Kidney epithelial cell (primary cell): Measurements from ENCODE around the gene DPM1. TPM values are rescaled to one million over a fixed set of nuclear protein-coding genes. Genes with fewer than 3 reads are reported as not detected.
A peak's percentile ranks its signal among the peaks of the same experiment; 100 is the strongest.
"Not testable (repeated sequence)": the region's sequence is repeated elsewhere in the genome, so short reads cannot be mapped to it uniquely, and the experiment has no call there.

Experiments
- DNase-seq: peaks from one replicate; pipeline ENCODE4 v3.0.0-alpha.2; 2010; ENCODE audit warnings: low read depth
- H3K27me3 ChIP-seq: 2 replicates; pipeline ENCODE4 v1.6.0; 2011; ENCODE audit warnings: low read length; ENCODE audit not compliant: control insufficient read depth, insufficient read depth
- H3K36me3 ChIP-seq: 2 replicates; pipeline ENCODE4 v1.5.1; 2011; ENCODE audit warnings: low read length; ENCODE audit not compliant: control insufficient read depth, insufficient read depth
- H3K4me3 ChIP-seq: 2 replicates; pipeline ENCODE4 v1.5.1; 2011; ENCODE audit warnings: low read depth, mild to moderate bottlenecking, control low read depth, low read length
- CTCF ChIP-seq: IDR thresholded peaks from 2 replicates; pipeline ENCODE4 v1.5.1; 2011; ENCODE audit warnings: mild to moderate bottlenecking, moderate library complexity, low read length, control low read depth, inconsistent platforms; ENCODE audit not compliant: insufficient read depth, poor library complexity, severe bottlenecking
- total RNA-seq: library from RNA; depleted of rRNA; stranded (reverse); fragments of >200 nt; gene quantifications from 2 replicates; pipeline ENCODE4 v1.2.3, GENCODE V29; 2015

Gene DPM1
- total RNA-seq, 1 donor from 2014 or later, result 73.3 TPM

DNA sequence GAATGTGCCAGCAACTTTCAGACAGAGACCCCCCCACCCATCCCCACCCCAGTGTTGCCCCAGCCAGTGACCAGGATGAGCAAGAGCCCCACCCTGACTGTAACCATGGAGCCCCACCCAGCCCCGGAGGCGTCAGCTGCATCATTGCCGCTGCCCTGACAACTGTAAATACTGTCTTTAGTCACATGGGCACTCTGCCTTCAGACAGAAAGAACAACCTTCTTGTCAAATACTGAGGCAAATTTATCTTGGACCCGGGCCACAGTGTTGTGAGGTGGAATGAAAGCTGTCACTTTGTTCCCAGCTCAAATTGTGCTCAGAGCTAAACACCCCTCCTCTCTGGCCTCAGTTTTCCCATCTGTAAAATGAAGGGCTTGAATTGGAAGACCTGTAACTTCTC lies 24.0 kb upstream of the DPM1 start:
- DNase-seq, result no peak
- TF ChIP-seq CTCF, result no peak
- no peaks in the 10 kb centered on the region for H3K27me3 ChIP-seq
- H3K36me3 ChIP-seq, result no peaks in the 10 kb centered on the region
- no peak overlapping the region for H3K4me3 ChIP-seq

DNA sequence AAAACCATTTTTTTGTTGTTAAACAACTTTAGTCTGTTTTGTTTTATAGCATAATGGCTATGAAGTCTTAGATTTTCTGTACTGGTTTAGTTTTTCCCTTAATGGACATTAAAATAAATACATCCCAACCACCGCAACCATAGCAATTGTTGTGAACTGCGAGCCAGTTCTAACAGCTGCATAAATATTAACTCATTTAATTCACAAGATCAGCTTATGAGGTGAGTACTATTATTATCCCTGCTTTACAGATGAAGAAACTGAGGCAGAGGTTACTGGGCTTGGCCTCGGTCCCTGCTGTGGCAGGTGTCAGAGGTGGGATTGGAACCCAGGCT lies 23.3 kb upstream of the DPM1 start:
- H3K36me3 ChIP-seq, result no peaks in the 10 kb centered on the region
- no peak for TF ChIP-seq CTCF
- H3K4me3 ChIP-seq, result no peak overlapping the region
- no peaks in the 10 kb centered on the region for H3K27me3 ChIP-seq
- DNase-seq, result no peak

DNA sequence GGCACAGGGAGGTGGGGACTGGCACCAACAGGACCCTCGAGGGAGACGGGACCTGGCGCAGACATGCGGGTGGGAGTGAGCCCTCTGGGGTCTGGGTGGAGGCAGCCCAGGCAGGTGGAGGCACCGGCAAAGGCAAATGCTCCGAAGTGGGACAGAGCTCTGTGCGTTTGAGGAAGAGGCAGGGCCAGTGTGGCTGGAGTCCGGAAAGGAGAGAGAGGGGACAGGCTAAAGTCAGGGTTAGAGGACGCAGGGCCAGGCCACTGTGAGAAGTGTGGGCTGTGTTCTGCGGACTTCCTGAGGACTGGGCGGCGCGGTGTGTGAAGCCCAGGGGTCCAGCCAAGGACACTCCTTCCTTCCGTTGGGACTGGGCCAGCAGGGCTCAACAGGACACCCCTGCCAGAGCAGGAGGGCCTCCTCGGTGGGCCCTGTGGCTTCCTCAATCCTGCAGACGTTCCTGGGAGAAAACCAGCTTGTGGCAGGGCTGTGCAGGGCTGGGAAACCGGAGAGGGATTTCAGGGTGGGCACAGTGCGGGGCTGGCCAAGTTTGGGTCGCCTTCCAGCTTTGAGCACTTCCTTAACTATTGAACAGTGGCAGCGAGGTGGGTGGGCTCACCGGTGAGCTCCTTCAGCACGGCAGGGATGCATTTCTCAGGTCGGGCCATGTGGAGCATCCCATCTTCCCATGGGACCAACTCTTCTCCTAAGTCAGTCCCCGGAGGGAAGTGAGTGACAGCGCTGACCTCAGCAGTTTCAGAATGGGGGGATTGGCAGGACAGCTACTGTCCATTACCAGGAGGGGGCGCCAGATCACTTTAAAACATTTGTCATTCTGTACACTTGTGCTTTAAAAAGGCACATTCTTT lies 22.8 kb upstream of the DPM1 start:
- Histone ChIP-seq H3K27me3 (no peaks in the 10 kb centered on the region), H3K4me3 (no peak overlapping the region), H3K36me3 (no peaks in the 10 kb centered on the region)
- TF ChIP-seq CTCF, result peak; percentile 77
- DNase-seq, result no peak

- no peak for TF ChIP-seq CTCF
- Histone ChIP-seq H3K4me3 (no peak overlapping the region), H3K27me3 (no peaks in the 10 kb centered on the region), H3K36me3 (no peaks in the 10 kb centered on the region)
- peak; percentile 99 for DNase-seq
These were observed 21.8 kb upstream of the DPM1 start for GRCh38 chr20:50980071-50980681.

DNA sequence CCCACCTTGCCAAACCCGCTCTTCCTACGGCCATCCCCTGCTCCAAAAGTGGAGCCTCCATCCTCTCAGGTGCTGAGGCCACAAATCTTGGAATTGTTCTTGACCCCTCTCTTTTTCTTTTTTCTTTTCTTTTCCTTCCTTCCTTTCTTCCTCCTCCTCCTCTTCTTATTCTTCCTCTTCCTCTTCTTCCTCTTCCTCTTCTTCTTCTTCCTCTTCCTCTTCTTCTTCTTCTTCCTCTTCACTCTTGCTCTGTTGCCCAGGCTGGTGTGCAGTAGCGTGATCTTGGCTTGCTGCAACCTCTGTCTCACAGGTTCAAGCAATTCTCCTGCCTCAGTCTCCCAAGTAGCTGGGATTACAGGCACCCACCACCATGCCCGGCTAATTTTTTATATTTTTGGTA lies 20.2 kb upstream of the DPM1 start:
- not testable (repeated sequence) for DNase-seq, H3K27me3 ChIP-seq, H3K36me3 ChIP-seq, H3K4me3 ChIP-seq

DNA sequence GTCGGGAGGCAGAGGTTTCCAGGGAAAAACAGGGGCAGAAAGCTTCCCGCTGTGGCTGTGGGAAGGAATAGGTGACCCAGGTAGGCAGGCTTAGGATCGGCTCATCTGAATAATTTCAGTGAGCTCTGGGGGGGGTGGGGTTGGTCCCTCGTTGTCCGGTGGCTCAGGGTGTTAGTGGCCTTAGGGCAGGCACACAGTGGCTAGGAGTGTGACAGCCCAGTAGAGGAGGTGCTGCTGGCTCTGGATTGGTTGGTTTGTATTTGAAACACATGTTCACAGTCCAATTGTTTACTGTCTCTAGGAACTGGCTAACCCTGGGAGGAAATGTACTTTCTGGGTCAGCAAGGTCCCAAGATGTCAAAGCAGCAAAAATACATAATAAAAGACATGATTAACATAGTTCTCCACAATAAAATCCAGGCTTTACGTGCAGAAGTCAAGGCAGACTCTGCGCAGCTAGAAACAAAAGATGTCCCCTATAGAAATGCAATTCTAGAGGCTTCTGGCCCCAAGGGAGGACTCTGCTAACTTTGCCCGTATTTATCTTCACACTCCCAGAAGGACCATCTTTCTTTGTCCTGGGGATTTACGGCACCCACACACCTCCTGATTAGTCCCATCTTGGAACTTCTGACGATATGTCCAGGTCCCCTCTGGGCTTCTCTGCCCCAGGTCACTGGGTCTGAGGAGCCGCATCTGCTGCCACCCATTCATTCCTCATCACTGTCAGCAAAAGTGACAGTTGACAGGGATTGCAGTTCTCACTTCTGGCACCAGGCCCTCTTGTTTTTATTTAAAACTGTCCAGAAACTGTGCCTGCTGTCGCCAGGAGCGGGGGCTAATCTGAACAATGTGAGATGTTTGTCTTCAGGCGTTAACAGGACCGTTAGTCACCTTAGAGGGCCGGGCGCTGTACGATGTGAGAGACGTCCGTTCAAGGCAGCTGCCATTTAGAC lies 19.0 kb upstream of the DPM1 start:
- no peaks in the 10 kb centered on the region for H3K27me3 ChIP-seq
- no peaks in the 10 kb centered on the region for H3K36me3 ChIP-seq
- DNase-seq, result no peak
- no peak overlapping the region for H3K4me3 ChIP-seq
- no peak for TF ChIP-seq CTCF
